Measurements from ENCODE around the gene SLC12A5.

DNA sequence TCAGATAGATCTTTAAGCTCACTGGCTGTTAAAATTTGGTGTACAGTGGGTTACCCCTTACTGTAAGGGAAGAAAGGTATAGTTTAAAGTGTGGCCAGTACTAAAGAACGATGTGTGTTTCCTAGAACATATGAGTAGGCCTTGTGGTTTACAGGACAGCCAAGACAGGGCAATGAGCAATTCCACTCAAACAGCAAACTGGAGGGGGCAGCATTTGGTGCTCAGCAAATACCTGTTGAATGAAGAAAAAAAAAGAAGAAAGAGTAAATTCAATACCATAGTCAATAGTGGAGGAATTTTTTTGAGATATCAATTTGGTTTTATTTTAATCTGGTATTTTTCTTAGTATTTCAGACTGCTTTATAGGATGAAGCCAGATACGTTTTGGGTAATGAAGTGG, 64.5 kb downstream of the SLC12A5 start:
- TF ChIP-seq CTCF (IDR thresholded peaks at IDR 0.05) (no peak), POLR2A (IDR thresholded peaks at IDR 0.05) (no peak)
